ENCODE data around the gene TMEM138.

GRCh38 chr11:61392981-61393595 is 30.9 kb downstream of the TMEM138 start:
- TF ChIP-seq CTCF (IDR thresholded peaks at IDR 0.05) (no peak), POLR2A (IDR thresholded peaks at IDR 0.05) (no peak)

All from Peyer's patch (tissue), 4 donors.